LHCN-M2 (cell line): Measurements from ENCODE around the gene FGL2. TPM values are rescaled to one million over a fixed set of nuclear protein-coding genes. Genes with fewer than 3 reads are reported as not detected.
"Not testable (repeated sequence)": the region's sequence is repeated elsewhere in the genome, so short reads cannot be mapped to it uniquely, and the experiment has no call there.

Source experiments
- DNase-seq: peaks from one replicate; pipeline ENCODE4 v3.0.0-alpha.2; 2012; ENCODE audit warnings: low read depth
- polyA plus RNA-seq: library from polyadenylated mRNA; unstranded; fragments of >200 nt; gene quantifications from one replicate; pipeline ENCODE4 v1.2.1, GENCODE V29; 2012; ENCODE audit warnings: missing spikeins
- total RNA-seq: library from RNA; depleted of rRNA; stranded (reverse); fragments of >200 nt; gene quantifications from 2 replicates; pipeline ENCODE4 v1.2.3, GENCODE V29; 2014; rRNA removed

The FGL2 gene, protein sequence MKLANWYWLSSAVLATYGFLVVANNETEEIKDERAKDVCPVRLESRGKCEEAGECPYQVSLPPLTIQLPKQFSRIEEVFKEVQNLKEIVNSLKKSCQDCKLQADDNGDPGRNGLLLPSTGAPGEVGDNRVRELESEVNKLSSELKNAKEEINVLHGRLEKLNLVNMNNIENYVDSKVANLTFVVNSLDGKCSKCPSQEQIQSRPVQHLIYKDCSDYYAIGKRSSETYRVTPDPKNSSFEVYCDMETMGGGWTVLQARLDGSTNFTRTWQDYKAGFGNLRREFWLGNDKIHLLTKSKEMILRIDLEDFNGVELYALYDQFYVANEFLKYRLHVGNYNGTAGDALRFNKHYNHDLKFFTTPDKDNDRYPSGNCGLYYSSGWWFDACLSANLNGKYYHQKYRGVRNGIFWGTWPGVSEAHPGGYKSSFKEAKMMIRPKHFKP
- 8.1 and 8.8 TPM in 2 replicates for total RNA-seq
- 2.0 TPM for polyA plus RNA-seq

DNA sequence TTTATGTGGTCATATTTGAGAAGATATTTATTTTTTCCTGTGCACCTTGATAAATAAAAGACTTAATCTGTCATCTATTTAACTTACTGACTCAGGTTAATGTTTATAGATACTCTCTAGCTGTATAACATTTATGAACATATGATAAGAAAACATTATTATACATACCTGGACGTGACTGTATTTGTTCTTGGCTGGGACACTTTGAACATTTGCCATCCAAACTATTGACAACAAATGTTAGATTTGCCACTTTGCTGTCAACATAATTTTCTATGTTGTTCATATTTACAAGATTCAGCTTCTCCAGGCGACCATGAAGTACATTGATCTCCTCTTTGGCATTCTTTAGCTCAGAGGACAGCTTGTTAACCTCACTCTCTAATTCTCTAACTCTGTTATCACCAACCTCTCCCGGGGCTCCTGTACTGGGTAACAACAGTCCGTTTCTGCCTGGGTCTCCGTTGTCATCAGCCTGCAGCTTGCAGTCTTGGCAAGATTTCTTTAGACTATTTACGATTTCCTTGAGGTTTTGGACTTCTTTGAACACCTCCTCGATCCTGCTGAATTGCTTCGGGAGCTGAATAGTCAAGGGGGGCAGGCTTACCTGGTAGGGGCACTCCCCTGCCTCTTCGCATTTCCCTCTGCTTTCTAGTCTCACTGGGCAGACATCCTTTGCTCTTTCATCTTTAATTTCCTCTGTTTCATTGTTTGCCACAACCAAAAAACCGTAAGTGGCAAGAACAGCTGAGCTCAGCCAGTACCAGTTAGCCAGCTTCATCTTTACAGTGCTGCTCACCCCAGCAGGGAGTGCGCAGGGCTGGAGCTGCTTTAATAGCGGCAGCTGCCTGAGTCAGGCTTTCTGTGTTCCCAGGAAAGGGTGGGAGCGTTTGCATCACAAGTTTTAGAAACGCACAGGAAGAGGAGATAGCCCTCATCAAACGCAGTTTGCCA lies at the start of gene FGL2:
Gene FGL2 (minus strand): TSS at position 807 of the 954 bp plus-strand sequence. CDS start 26 bp downstream, at position 781.
- peak; percentile 95 for DNase-seq

DNA sequence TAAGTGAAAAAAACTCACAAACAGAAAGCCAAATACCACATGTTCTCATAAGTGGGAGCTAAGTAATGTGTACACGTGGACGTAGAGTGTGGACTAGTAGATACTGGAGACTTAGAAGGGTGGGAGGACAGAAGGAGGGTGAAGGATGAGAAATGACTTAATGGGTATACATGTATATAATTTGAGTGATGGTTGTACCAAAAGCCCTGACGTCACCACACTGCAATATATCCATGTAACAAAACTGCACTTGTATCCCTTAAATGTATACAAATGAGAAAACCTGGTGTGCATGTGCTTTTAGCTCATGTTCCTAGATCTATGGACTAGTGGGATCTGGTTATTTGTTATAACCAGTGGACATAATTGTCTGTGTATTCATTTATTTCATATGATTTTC lies 48.5 kb upstream of the FGL2 start:
- no peak for DNase-seq

DNA sequence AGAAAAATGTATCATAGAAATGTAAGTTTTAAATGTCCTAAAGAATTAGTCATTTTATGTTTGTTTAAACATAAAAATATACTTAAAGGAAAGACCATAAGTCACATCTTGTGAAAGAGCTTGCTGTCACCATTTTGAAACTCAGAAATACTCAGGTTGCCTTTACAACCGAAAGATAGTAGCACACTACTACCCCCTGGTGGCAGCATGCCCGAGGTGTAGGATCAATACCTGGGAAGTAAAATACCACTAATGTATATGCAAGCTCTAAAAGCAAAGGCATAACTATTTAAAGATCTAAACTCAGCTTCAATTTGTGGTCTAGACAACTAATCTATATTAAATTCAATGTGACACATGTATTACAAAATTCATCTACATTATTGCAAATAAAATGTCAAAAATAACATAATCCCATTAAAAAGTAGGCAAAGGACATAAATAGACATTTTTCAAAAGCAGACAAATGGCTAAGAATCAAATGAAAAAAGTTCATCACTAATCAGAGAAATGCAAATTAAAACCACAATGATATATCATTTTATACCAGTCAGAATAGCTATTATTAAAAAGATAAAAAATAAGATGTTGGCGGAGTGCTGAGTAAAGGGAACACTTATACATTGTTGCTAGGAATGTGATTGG lies 47.7 kb upstream of the FGL2 start:
- peak; percentile 76 for DNase-seq

DNA sequence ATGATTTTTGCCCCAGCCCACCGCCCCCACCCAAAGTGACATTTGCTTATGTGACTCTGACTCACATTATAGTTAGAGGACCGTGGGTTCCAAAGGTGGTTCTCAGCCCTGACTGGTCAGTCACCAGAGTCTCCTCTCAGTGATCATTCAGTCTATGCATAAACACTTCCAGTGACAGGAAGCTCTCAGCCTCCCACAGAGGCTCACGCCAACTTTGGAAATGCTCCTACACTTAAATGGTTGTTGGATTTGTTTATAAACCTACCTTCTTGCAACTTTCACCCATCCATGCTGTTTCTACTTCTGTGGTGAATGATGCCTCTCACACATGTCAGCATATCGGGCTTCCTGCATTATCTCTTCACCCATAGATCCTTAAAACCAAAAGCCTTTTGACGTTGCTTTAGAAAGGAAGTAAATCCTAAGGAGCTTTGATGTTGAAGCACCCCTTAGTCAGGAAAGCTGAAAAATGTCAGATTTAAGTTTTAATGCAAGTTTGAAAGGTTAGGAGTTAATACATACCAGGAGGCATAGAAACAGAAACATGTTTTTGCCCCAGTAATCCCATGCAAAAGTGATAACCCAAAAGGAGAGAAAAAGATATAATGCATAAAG lies 46.5 kb upstream of the FGL2 start:
- DNase-seq: no peak

DNA sequence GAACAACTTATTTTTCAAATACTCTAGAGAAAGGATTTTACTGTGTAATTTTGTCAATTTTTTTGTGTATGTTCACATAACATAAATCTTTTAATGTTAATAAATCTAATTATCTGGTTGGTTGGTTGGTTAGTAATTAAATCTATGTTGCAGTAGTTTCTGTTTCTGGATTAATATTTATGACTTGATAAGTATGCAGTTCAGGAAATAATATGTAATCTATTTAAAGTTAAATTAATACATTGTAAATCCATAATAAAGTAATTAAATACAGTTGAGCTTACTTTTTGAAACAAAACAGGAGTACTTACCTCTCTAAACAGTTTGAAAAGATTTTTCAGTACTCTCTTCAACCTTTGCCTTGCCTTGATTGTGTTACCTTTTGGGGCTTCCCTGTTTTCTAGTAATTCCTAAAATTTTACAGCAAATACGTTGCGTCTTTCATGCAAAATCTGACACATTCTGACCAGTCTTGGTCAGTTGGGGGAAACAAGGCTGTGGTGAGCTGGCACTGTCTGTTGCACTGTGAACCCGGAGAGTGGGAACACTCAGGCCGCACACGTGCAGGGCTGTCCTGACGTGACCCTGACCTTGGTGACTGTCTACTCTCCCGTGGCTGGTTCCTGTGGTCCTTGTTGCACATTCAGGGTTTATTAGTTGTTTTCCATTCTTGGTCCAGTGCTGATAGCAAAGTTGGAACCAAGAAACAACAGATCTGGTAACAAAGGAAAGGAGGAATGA lies 45.6 kb upstream of the FGL2 start:
- DNase-seq: peak; percentile 71

DNA sequence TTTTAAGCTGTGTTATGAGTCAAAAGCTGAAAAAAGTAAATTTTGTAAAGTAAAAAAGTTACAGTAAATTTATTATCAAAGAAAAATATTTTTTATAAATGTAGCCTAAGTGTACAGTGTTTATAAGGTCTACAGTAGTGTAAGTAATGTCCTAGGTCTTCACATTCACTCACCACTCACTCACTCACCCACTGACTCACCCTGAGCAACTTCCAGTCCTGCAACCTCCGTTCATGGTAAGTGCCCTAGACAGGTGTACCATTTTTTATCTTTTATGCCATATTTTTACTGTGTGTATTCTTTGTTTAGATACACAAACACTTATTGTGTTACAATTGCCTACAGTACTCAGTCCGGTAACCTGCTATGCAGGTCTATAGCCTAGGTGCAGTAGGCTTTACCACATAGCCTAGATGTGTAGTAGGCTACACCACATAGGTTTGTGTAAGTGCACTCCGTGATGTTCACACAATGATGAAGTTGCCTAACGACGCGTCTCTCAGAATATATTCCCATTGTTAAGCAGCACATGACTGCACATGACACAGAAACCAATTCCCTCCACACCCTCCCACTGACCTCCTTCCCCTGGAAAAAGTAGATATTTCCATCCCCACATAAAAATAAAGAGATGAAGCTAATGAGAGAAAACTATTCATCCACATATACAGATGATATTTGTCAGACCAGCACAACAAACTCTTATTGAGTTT lies 44.8 kb upstream of the FGL2 start:
- DNase-seq: peak; percentile 68

DNA sequence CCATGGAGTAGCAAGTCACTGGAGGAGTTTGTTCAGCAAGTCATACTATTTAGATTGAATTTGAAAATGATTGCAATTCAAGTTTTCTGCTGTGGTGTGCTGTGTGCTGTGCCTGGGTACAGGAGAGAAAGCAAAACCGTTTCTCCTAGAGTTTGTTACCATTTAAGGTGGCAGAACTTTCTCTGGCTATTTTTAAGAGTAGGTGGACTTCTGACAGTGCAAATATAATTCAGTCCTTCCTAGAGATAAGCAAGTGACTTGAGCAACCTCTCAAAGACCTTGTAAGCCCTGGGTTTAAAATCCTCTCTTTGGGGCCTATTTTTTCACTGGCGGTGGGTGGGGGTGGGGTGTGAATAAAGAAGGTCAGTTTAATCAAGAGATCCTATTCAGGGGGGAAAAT lies 42.9 kb upstream of the FGL2 start:
- DNase-seq: no peak

DNA sequence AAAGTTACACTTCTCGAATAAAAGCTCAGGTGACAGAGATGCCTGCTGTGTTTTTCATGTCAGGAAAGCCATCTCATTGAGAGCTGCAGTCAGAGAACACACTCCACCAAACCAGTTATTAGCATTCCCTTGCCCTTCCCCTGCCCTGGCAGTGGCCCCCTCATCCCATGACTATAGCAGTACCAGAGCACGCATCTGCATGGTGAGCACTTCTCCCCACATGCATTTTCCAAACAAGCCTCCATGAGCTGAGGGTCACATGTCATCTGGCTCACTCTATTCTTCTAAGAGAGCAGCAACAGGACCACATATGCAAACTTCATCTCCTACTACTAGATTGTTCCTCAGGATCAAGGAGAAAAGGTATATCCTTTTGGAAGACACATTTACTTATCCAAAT lies 42.4 kb upstream of the FGL2 start:
- DNase-seq: no peak

DNA sequence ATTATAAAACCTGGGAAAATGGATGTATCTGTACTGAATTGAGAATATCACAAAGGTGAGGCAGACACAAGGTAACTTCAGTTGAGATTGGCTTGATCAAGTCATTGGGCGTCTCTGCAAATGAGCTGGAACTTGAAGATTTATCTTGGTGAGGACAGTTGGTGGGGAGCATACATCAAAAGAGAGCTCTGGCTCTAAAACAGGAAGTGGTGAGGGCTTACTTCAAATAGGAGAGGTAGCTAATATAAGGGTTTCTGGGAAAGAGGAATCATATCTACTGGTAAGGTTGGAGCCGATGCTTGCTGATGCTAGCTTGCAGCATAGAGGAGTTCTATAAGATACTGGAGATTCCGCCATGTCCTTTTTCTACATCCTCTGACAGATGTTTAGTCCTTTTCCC lies 39.9 kb upstream of the FGL2 start:
- no peak for DNase-seq

DNA sequence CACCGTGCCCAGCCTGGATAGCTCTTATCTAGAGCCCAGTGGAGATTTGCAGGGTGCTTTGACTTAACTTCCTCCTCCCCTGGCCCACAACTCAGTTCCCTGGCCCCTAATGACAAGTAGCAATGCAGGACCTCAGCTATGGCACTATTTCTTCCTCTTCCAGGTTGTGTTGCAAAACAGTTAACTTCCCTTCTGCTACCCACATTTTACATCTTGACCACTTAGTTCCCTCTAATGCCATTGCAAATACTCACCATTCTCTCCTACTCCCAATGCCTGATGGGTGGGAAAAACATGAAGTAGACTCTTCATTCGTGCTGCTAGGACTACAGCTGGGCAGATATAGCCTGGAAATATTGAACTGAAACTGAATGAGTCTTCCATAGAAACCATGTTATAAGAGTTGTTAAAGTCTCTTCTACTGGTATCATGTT lies 39.1 kb upstream of the FGL2 start:
- DNase-seq: no peak

DNA sequence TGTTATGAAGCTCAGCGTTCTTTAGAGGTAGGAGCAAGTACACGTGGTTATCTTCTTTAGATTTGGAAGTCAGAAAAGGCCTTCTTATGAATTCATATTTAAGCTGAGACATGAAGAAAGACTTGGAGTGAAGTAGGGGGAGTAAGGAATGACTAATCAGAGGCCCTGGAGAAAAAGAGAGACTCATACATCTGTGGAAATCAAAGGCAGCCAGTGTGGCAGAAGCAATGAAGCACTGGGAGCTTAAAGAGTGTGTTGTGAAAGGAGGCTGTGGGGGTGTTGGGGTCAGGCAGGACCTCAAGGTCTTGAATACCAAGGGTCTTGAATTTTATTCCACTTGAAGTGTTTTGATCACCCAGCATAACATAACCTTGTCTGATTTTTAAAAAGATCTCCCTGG lies 35.7 kb upstream of the FGL2 start:
- DNase-seq: peak; percentile 40

DNA sequence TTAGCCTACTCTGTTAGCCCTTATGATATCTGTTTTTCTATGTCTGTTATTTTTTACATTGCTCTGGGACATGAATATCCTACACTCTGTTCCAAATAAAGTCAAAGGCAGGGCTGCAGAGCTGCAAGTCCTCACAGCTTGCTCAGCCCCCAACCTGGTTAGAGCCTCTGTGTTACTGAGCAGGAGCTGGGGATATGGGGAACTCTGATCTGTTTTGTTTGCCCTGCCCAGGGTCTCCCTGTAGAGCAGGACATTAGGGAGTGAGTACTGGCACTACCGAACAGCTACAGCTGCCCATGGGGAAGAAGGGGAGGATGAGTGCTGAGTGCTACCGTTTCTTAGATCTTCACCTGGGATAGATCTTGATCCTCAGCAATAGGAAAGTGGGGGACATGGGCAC lies 32.8 kb upstream of the FGL2 start:
- no peak for DNase-seq

DNA sequence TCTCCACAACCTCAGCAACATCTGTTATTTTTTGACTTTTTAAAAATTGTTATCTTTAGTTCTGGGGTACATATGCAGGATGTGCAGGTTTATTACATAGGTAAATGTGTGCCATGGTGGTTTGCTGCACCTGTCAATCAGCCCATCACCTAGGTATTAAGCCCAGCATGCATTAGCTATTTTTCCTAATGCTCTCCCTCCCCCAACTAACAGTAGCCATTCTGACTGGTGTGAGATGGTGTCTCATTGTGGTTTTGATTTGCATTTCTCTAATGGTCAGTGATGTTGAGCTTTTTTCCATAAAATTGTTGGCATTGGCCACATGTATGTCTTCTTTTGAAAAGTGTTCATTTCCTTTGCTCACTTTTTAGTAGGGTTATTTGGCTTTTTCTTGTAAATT lies 29.2 kb upstream of the FGL2 start:
- DNase-seq: not testable (repeated sequence)

DNA sequence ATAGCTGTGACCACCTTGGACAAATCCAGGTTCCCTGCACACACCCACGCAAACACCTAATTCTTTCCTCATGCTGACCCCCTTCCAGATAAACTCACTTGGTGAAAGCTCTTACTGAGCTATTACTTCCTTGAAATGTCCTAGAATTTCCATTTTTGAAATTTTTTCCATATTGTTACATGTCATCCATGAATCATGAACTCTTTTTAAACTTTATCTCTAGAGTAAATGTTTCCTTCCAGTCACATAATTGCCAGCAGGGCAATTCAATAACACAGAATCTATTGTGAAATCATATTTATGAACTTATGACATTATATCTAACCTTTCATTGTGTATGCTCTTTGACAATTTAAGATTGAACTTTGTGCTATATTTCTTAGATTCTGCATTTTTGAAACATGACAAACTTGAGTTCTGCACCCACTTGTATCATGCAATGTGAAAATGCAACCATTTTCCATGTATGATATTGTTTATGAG lies 26.8 kb upstream of the FGL2 start:
- DNase-seq: no peak

DNA sequence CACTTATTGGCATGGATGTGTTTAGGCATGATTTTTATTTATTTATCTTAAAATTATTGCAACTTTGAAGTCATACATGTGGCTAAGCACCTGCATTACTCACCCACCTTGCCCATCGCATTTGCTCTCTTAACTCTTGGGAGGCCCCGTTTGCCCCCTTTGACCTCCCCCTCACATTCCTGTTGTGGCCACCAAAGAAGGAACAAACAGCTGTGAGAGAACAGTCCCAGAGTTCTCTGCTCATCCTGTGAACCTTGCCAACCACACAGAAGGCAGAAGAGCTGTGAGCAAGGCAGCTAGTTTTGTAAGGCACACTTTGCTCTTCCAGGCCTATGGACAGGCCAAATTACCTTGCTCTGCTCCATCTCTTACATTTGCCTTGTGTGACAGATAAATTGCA lies 23.6 kb upstream of the FGL2 start:
- peak; percentile 56 for DNase-seq

DNA sequence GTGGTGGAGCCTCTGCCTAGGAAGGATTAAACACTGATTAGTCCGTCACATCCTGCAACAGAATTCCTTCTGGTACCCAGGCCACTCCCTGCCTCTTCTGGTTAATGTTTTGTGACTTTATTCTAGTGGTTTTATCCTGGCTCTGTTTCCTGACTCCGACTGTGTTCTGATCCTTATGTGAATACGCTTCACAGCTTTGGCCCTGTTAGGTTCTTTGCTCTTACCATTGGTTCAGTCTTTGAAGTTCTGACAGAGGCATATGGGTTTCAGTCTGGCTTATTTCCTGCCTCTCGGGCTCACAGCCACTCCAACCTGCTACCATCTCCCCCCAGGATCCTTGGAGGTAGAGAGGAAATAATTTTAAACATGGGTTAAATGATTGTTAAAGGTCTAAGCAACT lies 23.2 kb upstream of the FGL2 start:
- no peak for DNase-seq

DNA sequence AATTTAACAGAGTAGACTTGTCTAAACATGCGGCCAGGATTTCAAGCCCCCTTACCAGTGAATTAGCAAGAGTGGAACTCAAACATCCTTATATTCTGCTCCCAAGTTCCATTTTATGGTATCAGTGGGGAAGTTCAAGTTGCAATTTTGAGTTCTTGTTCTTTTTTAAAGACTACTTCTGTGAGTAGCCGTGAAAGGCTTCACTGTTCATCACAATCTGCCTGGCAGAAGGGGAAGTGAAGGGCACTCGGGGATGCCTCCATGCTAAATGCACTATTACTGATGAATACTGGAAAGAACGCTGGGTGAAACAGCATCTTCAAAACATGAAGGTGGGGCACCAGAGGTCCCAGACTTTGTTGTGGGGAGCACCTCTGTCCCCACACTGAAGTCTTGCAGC lies 22.4 kb upstream of the FGL2 start:
- DNase-seq: no peak

DNA sequence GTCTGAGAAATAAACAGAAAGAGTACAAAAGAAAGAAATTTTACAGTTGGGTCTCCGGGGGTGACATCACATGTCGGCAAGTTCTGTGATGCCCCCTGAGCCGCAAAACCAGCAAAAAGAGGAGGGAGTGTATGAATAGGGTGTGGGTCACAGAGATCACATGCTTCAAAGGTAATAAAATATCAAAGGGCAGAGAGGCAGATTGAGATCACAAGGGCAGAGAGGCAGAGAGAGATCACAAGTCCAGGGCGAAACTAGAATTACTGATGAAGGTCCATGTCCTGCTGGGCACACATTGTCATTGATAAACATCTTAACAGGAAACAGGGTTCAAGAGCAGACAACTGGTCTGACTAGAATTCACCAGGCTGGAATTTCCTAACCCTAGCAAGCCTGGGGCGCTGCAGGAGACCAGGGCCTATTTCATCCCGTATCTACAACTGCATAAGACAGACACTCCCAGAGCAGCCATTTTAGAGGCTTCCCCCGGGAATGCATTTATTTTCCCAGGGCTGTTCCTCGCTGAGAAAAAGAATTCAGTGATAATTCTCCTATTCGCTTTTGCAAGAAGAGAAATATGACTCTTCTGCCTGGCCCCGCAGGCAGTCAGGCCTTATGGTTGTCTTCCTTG lies 20.2 kb upstream of the FGL2 start:
- DNase-seq: not testable (repeated sequence)

DNA sequence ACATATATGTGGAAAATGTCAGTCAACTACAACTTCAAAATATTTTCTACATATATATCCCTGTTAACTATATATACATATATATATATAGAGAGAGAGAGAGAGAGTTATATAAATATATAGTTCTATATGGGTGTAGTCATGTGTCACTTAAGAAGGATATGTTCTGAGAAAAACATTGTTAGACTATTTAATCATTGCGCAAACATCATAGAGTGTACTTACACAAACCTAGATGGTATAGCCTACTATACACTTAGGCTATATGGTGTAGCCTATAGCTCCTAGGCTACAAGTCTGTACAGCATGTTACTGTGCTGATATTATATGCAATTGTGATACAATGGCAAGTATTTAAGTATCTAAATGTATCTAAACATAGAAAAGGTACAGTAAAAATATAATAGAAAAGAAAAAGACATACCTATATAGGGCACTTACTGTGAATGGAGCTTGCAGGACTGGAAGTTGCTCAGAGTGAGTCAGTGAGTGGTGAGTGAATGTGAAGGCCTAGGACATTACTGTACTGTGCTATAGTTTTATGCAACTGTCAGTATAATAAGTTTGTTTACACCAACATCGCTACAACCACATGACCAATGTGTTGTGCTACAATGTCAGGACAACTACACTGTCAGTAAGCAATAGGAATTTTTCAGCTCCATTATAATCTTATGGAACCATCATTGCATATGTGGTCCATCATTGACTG lies 18.0 kb upstream of the FGL2 start:
- no peak for DNase-seq
